IMR-90 (cell line): ENCODE data around the gene DOK3. TPM values are rescaled to one million over a fixed set of nuclear protein-coding genes. Genes with fewer than 3 reads are reported as not detected.

ENCODE experiments used
- ATAC-seq: fragments of 200-7000 bp; cut with Tn5 transposase; 2 replicates; pipeline ENCODE4 v1.9.1; 2020; ENCODE audit warnings: low read depth, mild to moderate bottlenecking, moderate library complexity
- BruUV-seq: library from RNA; stranded (reverse); fragments of 400-500 nt; replicated peaks from 2 replicates; lab custom pipeline; 2021; lab: Mats Ljungman, UMichigan
- CTCF ChIA-PET: fragments of 300-600 bp; formaldehyde crosslinking; extraction: SDS; loops from one replicate; lab custom pipeline; 2021; ENCODE audit warnings: antibody characterized with exemption; lab: Yijun Ruan, JAX
- POLR2A ChIA-PET: fragments of 300-600 bp; sonication (Branson Sonifier 250); formaldehyde crosslinking; loops from one replicate; lab custom pipeline; 2022; ENCODE audit warnings: antibody characterized with exemption; ENCODE audit not compliant: unreplicated experiment; lab: Charles Lee
- DNase-seq: peaks from one replicate; pipeline ENCODE4 v3.0.0; 2013
- H2AFZ ChIP-seq: replicated peaks from 2 replicates; pipeline ENCODE3; 2013; ENCODE audit warnings: low read length, mild to moderate bottlenecking; ENCODE audit not compliant: poor library complexity
- H2AK5ac ChIP-seq: 2 replicates; pipeline ENCODE4 v1.6.1; 2013; ENCODE audit warnings: low read depth, low read length, inconsistent platforms
- H2AK9ac ChIP-seq: replicated peaks from 2 replicates; pipeline ENCODE3; 2013; ENCODE audit warnings: mild to moderate bottlenecking, low read depth, low read length, moderate library complexity; ENCODE audit not compliant: poor library complexity
- H2BK120ac ChIP-seq: 2 replicates; pipeline ENCODE4 v1.6.1; 2013; ENCODE audit warnings: low read depth, low read length, inconsistent platforms
- H2BK15ac ChIP-seq: 3 replicates; pipeline ENCODE4 v1.6.1; 2013; ENCODE audit warnings: low read depth, low read length, inconsistent platforms
- H2BK20ac ChIP-seq: 2 replicates; pipeline ENCODE4 v1.6.1; 2013; ENCODE audit warnings: low read depth, mild to moderate bottlenecking, inconsistent platforms, low read length, moderate library complexity
- H2BK5ac ChIP-seq: 2 replicates; pipeline ENCODE4 v1.6.1; 2013; ENCODE audit warnings: mild to moderate bottlenecking, low read depth, low read length, inconsistent platforms; ENCODE audit not compliant: poor library complexity, severe bottlenecking
- H3K14ac ChIP-seq: replicated peaks from 2 replicates; pipeline ENCODE4 v1.6.1; 2013; ENCODE audit warnings: low read depth, low read length, inconsistent platforms
- H3K18ac ChIP-seq: 2 replicates; pipeline ENCODE4 v1.6.1; 2013; ENCODE audit warnings: low read depth, low read length, control low read depth
- H3K23ac ChIP-seq: 2 replicates; pipeline ENCODE4 v1.6.1; 2013; ENCODE audit warnings: low read depth, low read length, inconsistent platforms
- H3K27ac ChIP-seq: 2 replicates; pipeline ENCODE4 v1.5.1; 2013; ENCODE audit warnings: mild to moderate bottlenecking, control low read depth, low read length; ENCODE audit not compliant: insufficient read depth
- H3K27me3 ChIP-seq: 2 replicates; pipeline ENCODE4 v1.6.1; 2013; ENCODE audit warnings: low read length; ENCODE audit not compliant: control insufficient read depth, insufficient read depth
- H3K36me3 ChIP-seq: 2 replicates; pipeline ENCODE4 v1.6.1; 2013; ENCODE audit warnings: low read length, mixed read lengths; ENCODE audit not compliant: control insufficient read depth, insufficient read depth
- H3K4ac ChIP-seq: 2 replicates; pipeline ENCODE4 v1.6.1; 2013; ENCODE audit warnings: low read depth, low read length, inconsistent platforms
- H3K4me1 ChIP-seq: 2 replicates; pipeline ENCODE4 v1.6.1; 2013; ENCODE audit warnings: low read length, mixed read lengths; ENCODE audit not compliant: control insufficient read depth, insufficient read depth
- H3K4me2 ChIP-seq: 2 replicates; pipeline ENCODE4 v1.6.1; 2013; ENCODE audit warnings: low read depth, mild to moderate bottlenecking, control low read depth, low read length, moderate library complexity
- H3K4me3 ChIP-seq: 2 replicates; pipeline ENCODE4 v1.5.1; 2013; ENCODE audit warnings: low read depth, mild to moderate bottlenecking, control low read depth, low read length, moderate library complexity; ENCODE audit not compliant: insufficient read depth
- H3K56ac ChIP-seq: 2 replicates; pipeline ENCODE4 v1.6.1; 2013; ENCODE audit warnings: low read length, inconsistent platforms; ENCODE audit not compliant: insufficient read depth; ENCODE audit errors: extremely low read depth
- H3K79me1 ChIP-seq, 2 experiments: 2 replicates each; pipeline ENCODE4 v1.6.1; 2013; ENCODE audit warnings: low read length in 2 of 2, inconsistent platforms in 1 of 2, low read depth in 1 of 2
- H3K9ac ChIP-seq: 2 replicates; pipeline ENCODE4 v1.6.1; 2013; ENCODE audit warnings: low read depth, low read length, control low read depth
- H3K9me1 ChIP-seq: 2 replicates; pipeline ENCODE4 v1.6.1; 2013; ENCODE audit warnings: low read length, inconsistent platforms; ENCODE audit not compliant: insufficient read depth
- H3K9me3 ChIP-seq: 2 replicates; pipeline ENCODE4 v1.6.1; 2013; ENCODE audit warnings: low read length; ENCODE audit not compliant: control insufficient read depth, insufficient read depth
- H4K20me1 ChIP-seq: 2 replicates; pipeline ENCODE4 v1.6.1; 2013; ENCODE audit warnings: low read length, inconsistent platforms; ENCODE audit not compliant: insufficient read depth
- H4K5ac ChIP-seq: 2 replicates; pipeline ENCODE4 v1.6.1; 2013; ENCODE audit warnings: mild to moderate bottlenecking, low read depth, low read length, control low read depth
- H4K8ac ChIP-seq, 2 experiments: 2 replicates each; pipeline ENCODE4 v1.6.1; 2013; ENCODE audit warnings: low read depth in 2 of 2, low read length in 2 of 2, control low read depth in 1 of 2, inconsistent platforms in 1 of 2
- H4K91ac ChIP-seq: 2 replicates; pipeline ENCODE4 v1.6.1; 2013; ENCODE audit warnings: low read depth, low read length, inconsistent platforms; ENCODE audit not compliant: insufficient read depth
- CEBPB ChIP-seq: IDR thresholded peaks from 2 replicates; pipeline ENCODE4 v1.6.1; 2012; ENCODE audit warnings: low read depth, low read length, improper control_type of control experiment
- CHD1 ChIP-seq: IDR thresholded peaks from 2 replicates; pipeline ENCODE4 v1.6.1; 2012; ENCODE audit warnings: low read depth, low read length, improper control_type of control experiment
- MAZ ChIP-seq: IDR thresholded peaks from 2 replicates; pipeline ENCODE4 v1.6.1; 2012; ENCODE audit warnings: low read depth, mild to moderate bottlenecking, low read length, improper control_type of control experiment, moderate library complexity, borderline replicate concordance
- NFE2L2 ChIP-seq: fragments of 150-350 bp; IDR thresholded peaks from 2 replicates; pipeline ENCODE4 v1.6.1; 2016; ENCODE audit warnings: low read depth, mild to moderate bottlenecking, low read length
- POLR2A ChIP-seq: IDR thresholded peaks from 2 replicates; pipeline ENCODE4 v1.6.1; 2012; ENCODE audit warnings: mild to moderate bottlenecking, low read depth, low read length
- RCOR1 ChIP-seq: IDR thresholded peaks from 2 replicates; pipeline ENCODE4 v1.6.1; 2012; ENCODE audit warnings: mild to moderate bottlenecking, low read length, improper control_type of control experiment; ENCODE audit not compliant: insufficient replicate concordance
- WGBS, 2 experiments: methylation state at CpG; one replicate each; pipeline versions ENCODE4 v1.1.5 to v1.1.7; 2013; ENCODE audit warnings: missing lambda C conversion rate in 2 of 2; ENCODE audit not compliant: insufficient read length in 1 of 2; ENCODE audit errors: extremely low coverage in 2 of 2; 5-methylcytosine and 5-hydroxymethylcytosine counted together
- dilution Hi-C: fragments of 300-500 bp; cut with HindIII; formaldehyde crosslinking; loops from one replicate; pipeline ENCODE4 v1.14.3; 2018; ENCODE audit warnings: low sequenced_read_pairs; ENCODE audit not compliant: unreplicated experiment
- in situ Hi-C: fragments of 300-500 bp; cut with MboI; formaldehyde crosslinking; loops from 3 replicates; pipeline ENCODE4 v1.14.3; 2019; ENCODE audit warnings: low sequenced_read_pairs, inconsistent platforms, mixed read lengths
- intact Hi-C: fragments of 100-400 bp; cut with micrococcal nuclease; formaldehyde crosslinking; loops from 2 replicates; pipeline ENCODE4 v1.10.0; 2022
- polyA plus RNA-seq, 3 experiments: library from polyadenylated mRNA; depleted of rRNA; stranded (reverse); fragments of >200 nt; gene quantifications; 2 replicates each; pipeline ENCODE4 v1.2.3, GENCODE V29; 2012; ENCODE audit warnings: low replicate concordance in 1 of 3
- total RNA-seq: library from RNA; depleted of rRNA; stranded (reverse); fragments of >200 nt; gene quantifications from 2 replicates; pipeline ENCODE4 v1.2.3, GENCODE V29; 2012

The DOK3 gene
- total and polyA plus RNA-seq, 2 of the 4 experiments (the other 2 are of a cell fraction): 0.54 to 3.9 TPM

GRCh38 chr5:177497292-177498012 is 12.2 kb downstream of the DOK3 start, which contains the start of gene PDLIM7:
TSS of gene PDLIM7 (minus strand) at chr5:177497604. CDS start at chr5:177496512, 1,092 bp downstream.
- in situ Hi-C loops (no loop called here), intact Hi-C loops (loop anchor here (1.0 to 2.0 kb wide), 2 partner anchors 25 to 41 kb away; partner anchors contain the start of gene DBN1), dilution Hi-C loops (no loop called here)
- peak within 1 kb of the TSS; percentile 100 for H3K4ac ChIP-seq
- peak within 1 kb of the TSS; percentile 91 for H3K4me3 ChIP-seq
- peak within 1 kb of the TSS; percentile 100 for H3K27ac ChIP-seq
- peak within 1 kb of the TSS; percentile 92 for H3K56ac ChIP-seq
- peak within 1 kb of the TSS; percentile 100 for H2BK5ac ChIP-seq
- WGBS, 2 experiments: 0% methylated on average over 43 of the region's 73 CpGs; no CpG with 5 or more reads in 1 of the 2 experiments
- peak within 1 kb of the TSS; percentile 96; the same call in 1 of the 3 replicates for H2BK15ac ChIP-seq
- BruUV-seq: TSS peak; percentile 48
- peak within 1 kb of the TSS; percentile 91 for H2AFZ ChIP-seq
- peaks cover 21 to 51% of the 10 kb centered on the region in 2 experiments for H3K79me1 ChIP-seq
- TF ChIP-seq RCOR1: peak; percentile 98
- peak; percentile 98 for TF ChIP-seq POLR2A
- peak; percentile 78; the same call in 1 of the 2 replicates for TF ChIP-seq MAZ
- no peak for TF ChIP-seq CEBPB
- no peak for TF ChIP-seq CHD1
- TF ChIP-seq NFE2L2: 0 out of 2 replicates have a peak, but pooled peaks have one; percentile 4
- CTCF ChIA-PET: interaction anchor here (0.7 to 1.0 kb wide), 3 partner anchors 93 to 107 kb away, joined by 3 to 4 read pairs (median 3); partner anchors contain the start of gene PFN3
- peak within 1 kb of the TSS; percentile 82 for H3K4me2 ChIP-seq
- peak within 1 kb of the TSS; percentile 99 for H4K91ac ChIP-seq
- peak within 1 kb of the TSS; percentile 100 for H2AK9ac ChIP-seq
- POLR2A ChIA-PET: interaction anchor here (0.6 to 1.3 kb wide), 7 partner anchors 19 to 528 kb away, joined by 3 to 4 read pairs (median 4); partner anchors contain the start of genes DDX41 and GRK6
- peak within 1 kb of the TSS; percentile 95 for H4K5ac ChIP-seq
- peak within 1 kb of the TSS; percentile 93 for H2BK120ac ChIP-seq
- peak within 1 kb of the TSS; percentile 99 for H3K14ac ChIP-seq
- H4K20me1 ChIP-seq: peaks cover 46% of the 10 kb centered on the region
- peak within 1 kb of the TSS; percentile 96 to 97 for H4K8ac ChIP-seq
- peaks cover 30% of the 10 kb centered on the region for H3K36me3 ChIP-seq
- no peaks in the 10 kb centered on the region for H3K9me3 ChIP-seq
- peak; percentile 97 for DNase-seq
- peak within 1 kb of the TSS; percentile 41 for H2BK20ac ChIP-seq
- H3K9me1 ChIP-seq: peaks cover 9% of the 10 kb centered on the region
- H3K9ac ChIP-seq: peak within 1 kb of the TSS; percentile 100
- H2AK5ac ChIP-seq: peak within 1 kb of the TSS; percentile 100
- H3K18ac ChIP-seq: peak within 1 kb of the TSS; percentile 94
- H3K23ac ChIP-seq: peak within 1 kb of the TSS; percentile 98
- ATAC-seq: peak; percentile 57
- H3K27me3 ChIP-seq: no peaks in the 10 kb centered on the region
- H3K4me1 ChIP-seq: peaks cover 40% of the 10 kb centered on the region
